ENCODE data around the gene RRP8. TPM values are rescaled to one million over a fixed set of nuclear protein-coding genes. Genes with fewer than 3 reads are reported as not detected.

RRP8 gene
- polyA plus RNA-seq, 4 donors, result 18.0 to 26.5 (median 24.0) TPM

- peak in 3 of 4 donors; percentile 89 to 96 (median 91) for DNase-seq (ENCODE audit: low read depth in 4 of 4, low spot score in 2 of 4)
These were observed 15.8 kb upstream of the RRP8 start, which contains the start of gene TPP1 for GRCh38 chr11:6619004-6619745. Gene TPP1 (minus strand): TSS chr11:6619422. CDS start chr11:6619400, 22 bp downstream.

DNA sequence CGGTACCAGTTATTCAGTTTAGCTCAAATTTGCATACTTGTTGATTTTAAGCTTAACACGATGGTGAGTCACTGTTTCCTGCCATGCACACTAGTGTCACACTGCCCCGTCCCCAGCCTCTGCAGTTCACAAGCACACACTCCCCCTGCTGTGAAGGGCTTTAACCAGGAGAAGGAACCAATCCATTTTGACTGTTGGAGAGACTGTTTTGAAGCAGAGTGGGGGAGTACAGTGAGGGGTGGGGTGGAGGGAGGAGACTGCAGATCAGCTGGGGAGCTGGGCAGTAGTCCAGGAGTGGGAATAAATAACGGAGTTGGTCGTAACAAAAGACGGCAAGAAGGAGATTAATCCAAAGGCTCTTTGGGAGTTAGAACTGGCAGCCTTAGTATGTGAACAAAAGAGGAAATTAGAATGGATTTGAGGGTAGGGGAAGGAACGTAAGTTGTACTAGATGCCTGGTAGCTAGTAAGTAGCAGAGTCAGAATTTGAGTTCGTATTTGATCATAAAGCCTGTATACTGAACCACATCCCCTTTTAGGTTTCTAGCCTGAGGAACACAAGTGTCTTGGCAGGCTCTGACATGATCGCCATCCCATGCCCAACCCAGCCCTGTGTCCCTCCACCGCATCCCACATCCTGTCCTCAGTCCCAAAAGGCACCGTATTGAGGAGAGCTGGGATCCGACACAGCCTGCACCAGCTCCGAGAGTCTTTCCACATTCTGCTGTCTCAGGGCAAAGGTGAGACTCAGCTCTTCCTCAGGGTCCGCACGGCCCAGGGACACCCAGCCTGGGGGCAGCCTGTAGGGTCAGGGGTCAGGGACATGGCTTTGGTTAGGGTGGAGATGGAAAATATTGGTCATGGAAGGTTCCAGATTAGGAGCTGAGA lies 14.9 kb upstream of the RRP8 start:
- DNase-seq (ENCODE audit: low read depth in 4 of 4, low spot score in 2 of 4), result peak in 1 of 4 donors; percentile 64

DNA sequence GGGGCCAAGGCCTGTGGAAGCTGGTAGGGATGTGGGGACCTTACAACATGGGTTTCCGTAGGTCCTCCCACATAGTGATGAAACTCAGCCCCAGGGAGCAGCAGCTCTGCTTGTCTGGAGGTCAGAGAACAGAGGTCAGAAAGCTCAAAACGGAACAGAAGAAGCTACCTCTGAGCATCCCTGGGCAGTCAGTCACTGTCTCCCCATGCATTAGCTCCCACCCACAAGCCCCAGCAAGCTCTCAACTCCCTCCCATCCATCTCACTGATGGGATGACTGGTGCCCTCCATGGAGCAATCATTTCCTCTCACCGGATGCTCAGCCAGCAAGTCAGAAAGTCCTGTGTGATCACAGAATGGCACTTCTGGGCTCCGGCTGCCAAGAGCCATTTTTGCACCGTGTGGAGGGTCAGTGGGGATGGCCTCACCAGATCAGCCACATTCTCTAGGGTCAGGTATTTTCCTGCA lies 13.9 kb upstream of the RRP8 start:
- no peak for DNase-seq (ENCODE audit: low read depth in 4 of 4, low spot score in 2 of 4)

- DNase-seq (ENCODE audit: low read depth in 4 of 4, low spot score in 2 of 4), result no peak
These were observed 13.3 kb upstream of the RRP8 start for GRCh38 chr11:6616596-6617250.

DNA sequence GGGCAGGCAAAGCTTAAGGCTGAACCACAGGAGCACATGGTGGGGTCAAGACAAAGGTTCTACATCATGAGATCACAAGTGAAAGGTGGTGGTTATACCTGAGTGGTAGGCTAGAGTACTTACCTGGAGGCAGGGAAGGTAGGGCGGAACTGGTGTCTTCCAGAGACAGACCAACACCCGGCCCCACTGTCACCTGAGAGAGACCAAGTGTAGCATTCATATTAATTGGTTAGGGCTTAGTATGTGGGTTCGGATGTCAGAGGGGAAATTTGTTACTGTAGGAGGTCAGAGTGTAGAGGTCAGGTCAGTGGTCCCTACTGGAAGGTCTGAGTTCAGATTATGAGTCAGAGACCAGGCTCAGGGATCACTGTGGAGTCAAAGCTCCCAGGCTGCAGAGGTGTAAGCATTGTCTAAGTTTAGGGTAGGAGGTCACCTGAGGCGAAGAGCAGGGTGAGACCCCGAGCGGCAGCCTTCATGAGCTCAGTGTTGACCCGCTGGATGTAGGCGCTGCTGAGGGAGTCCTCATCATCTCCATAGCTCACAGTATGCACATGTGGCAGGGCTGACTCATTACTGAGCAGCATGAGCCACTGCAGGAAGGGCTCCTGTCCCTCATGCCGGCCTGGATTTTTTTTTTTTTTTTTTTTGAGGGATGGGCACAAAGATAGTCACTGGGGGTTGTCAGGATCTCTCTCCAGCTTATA lies 12.6 kb upstream of the RRP8 start:
- no peak for DNase-seq (ENCODE audit: low read depth in 4 of 4, low spot score in 2 of 4)

DNA sequence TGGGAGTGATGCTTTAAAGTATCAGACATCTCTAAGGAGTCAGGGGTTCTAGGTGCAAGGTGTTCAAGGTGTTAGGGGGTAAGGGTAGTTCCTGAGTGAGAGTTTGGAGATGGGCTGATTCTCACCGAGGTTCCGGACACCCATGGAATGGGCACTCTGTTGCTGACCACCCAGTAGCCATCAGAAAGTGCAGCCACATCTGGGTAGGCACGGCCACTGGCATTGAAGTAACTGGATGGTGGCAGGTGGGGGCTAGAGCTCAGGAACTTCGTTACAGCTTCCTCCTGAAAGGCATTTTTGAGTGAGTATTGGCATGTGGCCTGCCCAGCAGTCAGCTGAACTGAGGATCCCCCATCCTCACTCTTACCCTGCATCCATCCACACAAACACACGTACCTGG lies 11.6 kb upstream of the RRP8 start:
- DNase-seq (ENCODE audit: low read depth in 4 of 4, low spot score in 2 of 4), result no peak

DNA sequence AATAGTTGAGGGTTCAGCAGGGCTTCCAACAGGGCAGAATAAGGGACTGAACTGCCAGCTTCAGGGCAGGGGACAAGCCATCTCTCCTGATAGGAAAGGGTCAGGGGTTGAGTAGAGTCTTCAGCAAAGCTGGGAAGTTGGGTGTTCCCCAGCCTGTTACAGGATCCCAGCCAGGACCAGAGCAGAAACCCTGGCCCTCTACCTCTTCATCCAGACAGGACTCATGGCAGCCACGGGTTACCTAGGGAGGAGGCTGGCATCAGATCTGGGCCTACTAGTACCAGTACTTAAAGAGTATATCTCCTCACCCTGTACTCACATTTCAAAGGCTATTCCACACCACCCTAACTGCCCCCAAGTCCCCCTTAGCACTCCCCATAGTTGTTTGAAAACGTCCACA lies 11.0 kb upstream of the RRP8 start:
- no peak for DNase-seq (ENCODE audit: low read depth in 4 of 4, low spot score in 2 of 4)

GRCh38 chr11:6613496-6613895 lies 10.1 kb upstream of the RRP8 start:
- DNase-seq (ENCODE audit: low read depth in 4 of 4, low spot score in 2 of 4), result no peak

DNA sequence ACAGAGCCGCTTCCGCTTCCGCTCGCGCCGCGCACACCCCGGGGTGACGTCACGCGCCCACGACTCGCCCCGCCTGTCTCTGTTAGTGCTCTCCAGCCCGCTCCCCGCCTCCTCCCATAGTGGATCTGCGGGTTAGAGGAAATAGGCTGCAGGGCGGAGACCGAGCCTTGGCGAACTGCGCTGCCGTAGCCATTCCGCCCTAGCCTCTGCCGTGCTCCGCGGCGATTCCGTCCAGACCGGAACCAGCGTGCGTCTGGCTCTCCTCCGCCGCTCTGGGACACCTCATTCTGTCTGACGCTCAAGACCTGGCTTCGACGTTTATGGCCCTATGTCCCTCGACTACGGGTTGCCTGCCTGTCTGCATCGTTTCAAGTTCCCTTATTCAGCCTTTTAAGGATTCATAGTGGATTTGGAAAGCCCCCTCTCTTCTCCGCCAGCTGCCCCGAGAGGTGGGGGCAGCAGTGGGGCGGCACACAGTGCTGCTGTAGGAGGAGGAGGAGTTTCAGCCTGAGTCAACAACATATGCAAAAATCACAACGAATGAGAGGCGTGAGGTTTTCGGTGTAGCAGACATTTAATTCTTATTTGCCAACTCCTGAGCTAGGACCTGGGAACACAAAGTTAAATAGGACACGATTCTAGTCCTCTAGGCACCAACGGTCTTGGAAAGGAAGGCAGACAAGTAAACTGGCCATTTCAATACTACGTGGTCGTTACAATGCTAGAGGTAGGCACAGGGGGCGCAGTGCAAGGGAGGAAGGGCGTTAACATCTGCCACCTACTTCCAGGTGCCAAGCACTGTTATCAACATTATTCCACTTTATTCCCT lies 9.0 kb upstream of the RRP8 start, which contains the start of gene TAF10:
Gene TAF10, minus strand, starts transcription at position 4 of the 829 bp plus-strand sequence. CDS start 27 bp downstream, outside the sequence.
- peak in 3 of 4 donors; percentile 84 to 92 (median 86) for DNase-seq (ENCODE audit: low read depth in 4 of 4, low spot score in 2 of 4)

DNA sequence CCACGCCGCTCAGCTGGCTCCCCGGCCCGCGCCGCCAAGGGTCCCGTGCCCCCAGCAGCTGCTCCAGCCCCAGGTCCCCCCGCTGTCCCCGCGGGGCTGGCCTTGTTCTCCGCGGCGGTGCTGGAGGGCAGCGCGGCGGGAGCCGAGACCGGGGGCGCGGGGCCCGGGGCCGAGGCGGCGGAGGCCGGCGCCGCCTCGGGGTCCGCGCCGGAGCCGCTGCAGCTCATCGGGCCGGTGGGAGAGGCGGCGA lies 8.5 kb upstream of the RRP8 start:
- DNase-seq (ENCODE audit: low read depth in 4 of 4, low spot score in 2 of 4), result no peak

GRCh38 chr11:6611092-6611962 lies 7.9 kb upstream of the RRP8 start:
- no peak for DNase-seq (ENCODE audit: low read depth in 4 of 4, low spot score in 2 of 4)

DNA sequence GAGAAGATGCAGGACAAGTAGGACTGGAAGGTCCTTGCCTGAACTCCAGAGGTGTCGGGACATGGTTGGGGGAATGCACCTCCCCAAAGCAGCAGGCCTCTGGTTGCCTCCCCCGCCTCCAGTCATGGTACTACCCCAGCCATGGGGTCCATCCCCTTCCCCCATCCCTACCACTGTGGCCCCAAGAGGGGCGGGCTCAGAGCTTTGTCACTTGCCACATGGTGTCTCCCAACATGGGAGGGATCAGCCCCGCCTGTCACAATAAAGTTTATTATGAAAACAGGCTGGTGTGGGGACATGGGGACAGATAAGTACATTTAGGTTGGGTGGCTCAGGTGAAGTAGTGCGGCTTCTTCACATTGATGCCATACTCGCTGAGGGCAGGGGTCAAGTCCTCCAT lies 7.2 kb upstream of the RRP8 start:
- no peak for DNase-seq (ENCODE audit: low read depth in 4 of 4, low spot score in 2 of 4)

GRCh38 chr11:6609502-6610015 lies 6.1 kb upstream of the RRP8 start:
- no peak for DNase-seq (ENCODE audit: low read depth in 4 of 4, low spot score in 2 of 4)

DNA sequence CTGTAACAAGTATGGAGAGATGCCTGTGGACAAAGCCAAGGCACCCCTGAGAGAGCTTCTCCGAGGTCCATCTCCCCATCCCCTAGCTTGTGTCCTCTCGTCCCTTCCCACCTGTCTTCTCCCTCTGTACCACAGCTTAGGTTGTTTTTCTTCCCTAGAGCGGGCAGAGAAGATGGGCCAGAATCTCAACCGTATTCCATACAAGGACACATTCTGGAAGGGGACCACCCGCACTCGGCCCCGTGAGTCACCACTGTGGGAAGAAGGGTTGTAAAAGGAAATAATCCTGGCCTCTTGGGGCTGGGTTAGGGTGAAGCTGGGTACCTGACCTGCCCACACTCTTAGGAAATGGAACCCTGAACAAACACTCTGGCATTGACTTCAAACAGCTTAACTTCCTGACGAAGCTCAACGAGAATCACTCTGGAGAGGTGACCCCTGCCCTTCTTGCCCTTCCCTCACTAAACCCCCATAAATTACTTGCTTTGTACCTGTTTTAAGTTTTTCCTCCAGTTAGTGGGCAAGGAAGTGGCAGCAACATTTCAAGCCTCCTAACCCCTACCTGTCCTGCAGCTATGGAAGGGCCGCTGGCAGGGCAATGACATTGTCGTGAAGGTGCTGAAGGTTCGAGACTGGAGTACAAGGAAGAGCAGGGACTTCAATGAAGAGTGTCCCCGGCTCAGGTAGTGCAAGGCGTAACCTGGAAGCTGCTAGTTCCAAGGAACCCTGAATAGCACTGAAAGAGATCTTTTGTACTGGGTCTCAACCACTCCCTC lies 5.5 kb upstream of the RRP8 start:
- no peak for DNase-seq (ENCODE audit: low read depth in 4 of 4, low spot score in 2 of 4)

DNA sequence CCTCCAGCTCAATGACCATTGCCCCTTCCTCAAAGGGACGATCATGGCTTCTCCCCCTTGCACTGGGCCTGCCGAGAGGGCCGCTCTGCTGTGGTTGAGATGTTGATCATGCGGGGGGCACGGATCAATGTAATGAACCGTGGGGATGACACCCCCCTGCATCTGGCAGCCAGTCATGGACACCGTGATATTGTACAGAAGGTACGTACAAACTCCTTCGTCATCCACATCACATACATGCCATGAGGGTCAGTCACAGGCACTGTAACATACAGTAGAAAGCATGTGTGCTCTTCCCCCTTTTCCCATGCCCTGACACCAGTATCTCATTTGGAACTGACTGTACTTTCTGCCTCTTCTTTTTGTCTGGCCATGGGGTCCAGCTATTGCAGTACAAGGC lies 4.6 kb upstream of the RRP8 start:
- DNase-seq (ENCODE audit: low read depth in 4 of 4, low spot score in 2 of 4), result no peak

DNA sequence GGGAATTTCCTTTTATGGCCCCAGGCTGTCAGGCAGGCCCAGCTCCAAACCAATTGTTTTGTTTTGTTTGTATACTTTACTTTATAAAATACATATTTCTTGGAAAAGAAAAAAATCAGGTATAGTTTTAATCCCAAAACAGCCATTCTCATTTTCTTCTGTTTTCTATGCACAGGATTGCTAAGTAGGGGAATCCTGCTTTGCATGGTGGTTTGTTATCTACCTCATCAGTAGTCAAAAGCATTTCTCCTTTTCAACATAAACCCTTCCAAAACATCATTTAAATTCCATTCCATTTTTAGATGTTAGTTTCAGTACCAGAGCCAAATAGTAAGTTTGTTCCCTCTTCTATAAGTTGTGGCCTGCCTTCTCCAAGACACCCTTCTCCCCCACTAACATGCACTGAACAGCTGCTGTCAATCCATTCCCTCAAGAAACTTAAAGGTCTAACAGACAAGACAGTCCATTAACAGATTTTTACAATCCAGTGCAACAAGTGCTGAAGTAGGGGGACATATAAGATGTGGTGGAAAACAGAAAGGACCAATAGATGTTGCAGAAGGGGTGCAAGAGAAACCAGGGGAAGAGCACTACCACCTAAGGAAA lies 3.9 kb upstream of the RRP8 start:
- no peak for DNase-seq (ENCODE audit: low read depth in 4 of 4, low spot score in 2 of 4)

DNA sequence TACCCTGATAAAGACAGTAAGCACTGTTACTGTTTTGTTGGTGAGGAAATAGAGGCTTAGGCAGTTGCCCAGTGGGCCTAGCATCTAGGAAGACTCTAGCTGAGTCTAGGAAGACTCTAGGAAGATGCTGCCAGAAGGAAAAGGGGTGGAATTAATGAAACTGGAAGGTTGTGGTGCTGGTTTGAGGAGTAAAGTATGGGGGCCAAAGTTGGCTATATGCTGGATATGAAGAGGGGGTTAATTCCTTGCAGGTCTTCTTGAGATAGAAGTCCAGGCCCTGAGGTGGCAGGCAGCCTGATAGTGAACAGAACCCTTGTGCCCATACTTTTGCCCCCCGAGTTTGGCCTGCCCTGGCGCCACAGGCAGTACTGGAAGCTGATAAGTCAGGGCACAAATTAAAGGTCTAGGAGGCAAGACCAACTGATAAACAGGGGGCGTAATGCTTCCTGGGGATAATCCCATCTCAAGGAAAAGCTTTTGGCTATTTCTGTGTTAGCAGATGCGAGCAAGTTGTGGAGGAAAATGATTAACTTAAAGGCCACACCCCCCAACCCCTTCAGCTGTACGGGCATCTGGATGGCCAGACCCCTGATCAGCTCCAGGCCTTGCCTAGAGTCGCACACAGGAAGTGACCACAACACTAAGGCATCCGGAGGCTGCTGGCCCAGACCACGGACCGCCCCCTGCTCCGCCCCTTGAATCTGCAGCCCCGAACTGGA lies 3.2 kb upstream of the RRP8 start:
- DNase-seq (ENCODE audit: low read depth in 4 of 4, low spot score in 2 of 4), result peak in 3 of 4 donors; percentile 78 to 92 (median 85)

Data from left renal cortex interstitium (tissue), 4 donors.